HepG2 (cell line): ENCODE measurements around the gene SLIT1.

Experiments
- MYC ChIP-seq: sonication (generic); formaldehyde crosslinking; IDR thresholded peaks from 2 replicates; pipeline ENCODE4 v1.9.0; 2021; ENCODE audit warnings: missing genetic modification reagents, borderline replicate concordance
- RNF219 ChIP-seq: sonication (generic); formaldehyde crosslinking; IDR thresholded peaks from 2 replicates; pipeline ENCODE4 v1.5.0; 2020; ENCODE audit warnings: mild to moderate bottlenecking, missing genetic modification reagents
- THAP11 ChIP-seq: IDR thresholded peaks from 2 replicates; pipeline ENCODE4 v1.6.1; 2016; ENCODE audit warnings: missing biosample characterization, missing genetic modification reagents
- ZNF547 ChIP-seq: sonication (generic); formaldehyde crosslinking; IDR thresholded peaks from 2 replicates; pipeline ENCODE4 v1.5.1; 2020; ENCODE audit warnings: mild to moderate bottlenecking, missing genetic modification reagents

GRCh38 chr10:96986200-96986856 lies 199.4 kb downstream of the SLIT1 start:
- TF ChIP-seq RNF219 (CRISPR knock-in tag) (no peak), THAP11 (CRISPR knock-in tag) (no peak), MYC (CRISPR knock-in tag) (no peak), ZNF547 (CRISPR knock-in tag) (no peak)
